NCI-H82 treated with DMSO at 0.1 percent for 48 hours (cell line): ENCODE measurements around the gene RALGAPA1.

Source experiments
- DNase-seq: peaks from one replicate; lab custom pipeline; 2025; ENCODE audit not compliant: unreplicated experiment; lab: John Stamatoyannopoulos, UW

The RALGAPA1 gene

GRCh38 chr14:35551081-35551480 lies 258.0 kb downstream of the RALGAPA1 start:
- no peak for DNase-seq

- peak; percentile 65 for DNase-seq
These were observed 259.5 kb downstream of the RALGAPA1 start for GRCh38 chr14:35549551-35549950.

DNA sequence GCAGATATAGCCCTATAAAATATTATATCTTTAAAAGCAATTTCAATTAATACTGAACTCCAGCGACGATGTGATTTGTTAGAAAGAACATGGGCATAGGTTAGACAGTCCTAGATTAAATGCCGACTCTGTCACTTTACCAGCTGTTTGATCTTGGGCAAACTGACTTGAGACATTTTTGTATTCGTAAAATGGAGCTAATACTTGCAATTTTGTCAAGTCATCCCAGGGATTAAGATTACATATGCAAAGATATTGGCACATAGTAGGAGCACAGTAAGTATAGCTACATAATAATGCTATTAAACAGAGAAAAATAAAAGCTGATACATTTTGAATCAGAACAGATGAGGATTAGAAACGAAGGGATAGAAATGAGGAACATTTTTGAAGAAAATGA lies 266.1 kb downstream of the RALGAPA1 start:
- no peak for DNase-seq

- no peak for DNase-seq
These were observed 269.1 kb downstream of the RALGAPA1 start for GRCh38 chr14:35539969-35540368.

GRCh38 chr14:35535483-35536112 lies 273.5 kb downstream of the RALGAPA1 start:
- no peak for DNase-seq

DNA sequence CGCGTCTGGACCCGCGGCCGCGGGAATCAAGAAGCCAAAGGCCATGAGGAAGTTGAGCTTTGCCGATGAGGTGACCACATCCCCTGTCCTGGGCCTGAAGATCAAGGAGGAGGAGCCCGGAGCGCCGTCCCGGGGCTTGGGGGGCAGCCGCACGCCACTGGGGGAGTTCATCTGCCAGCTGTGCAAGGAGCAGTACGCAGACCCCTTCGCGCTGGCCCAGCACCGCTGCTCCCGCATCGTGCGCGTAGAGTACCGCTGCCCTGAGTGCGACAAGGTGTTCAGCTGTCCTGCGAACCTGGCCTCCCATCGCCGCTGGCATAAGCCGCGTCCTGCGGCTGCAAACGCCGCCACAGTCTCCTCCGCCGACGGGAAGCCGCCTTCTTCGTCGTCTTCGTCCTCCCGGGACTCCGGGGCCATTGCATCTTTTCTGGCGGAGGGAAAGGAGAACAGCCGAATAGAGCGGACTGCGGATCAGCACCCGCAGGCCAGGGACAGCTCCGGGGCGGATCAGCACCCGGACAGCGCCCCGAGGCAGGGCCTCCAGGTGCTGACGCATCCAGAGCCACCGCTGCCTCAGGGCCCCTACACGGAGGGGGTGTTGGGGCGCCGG lies 274.1 kb downstream of the RALGAPA1 start:
- DNase-seq: no peak

DNA sequence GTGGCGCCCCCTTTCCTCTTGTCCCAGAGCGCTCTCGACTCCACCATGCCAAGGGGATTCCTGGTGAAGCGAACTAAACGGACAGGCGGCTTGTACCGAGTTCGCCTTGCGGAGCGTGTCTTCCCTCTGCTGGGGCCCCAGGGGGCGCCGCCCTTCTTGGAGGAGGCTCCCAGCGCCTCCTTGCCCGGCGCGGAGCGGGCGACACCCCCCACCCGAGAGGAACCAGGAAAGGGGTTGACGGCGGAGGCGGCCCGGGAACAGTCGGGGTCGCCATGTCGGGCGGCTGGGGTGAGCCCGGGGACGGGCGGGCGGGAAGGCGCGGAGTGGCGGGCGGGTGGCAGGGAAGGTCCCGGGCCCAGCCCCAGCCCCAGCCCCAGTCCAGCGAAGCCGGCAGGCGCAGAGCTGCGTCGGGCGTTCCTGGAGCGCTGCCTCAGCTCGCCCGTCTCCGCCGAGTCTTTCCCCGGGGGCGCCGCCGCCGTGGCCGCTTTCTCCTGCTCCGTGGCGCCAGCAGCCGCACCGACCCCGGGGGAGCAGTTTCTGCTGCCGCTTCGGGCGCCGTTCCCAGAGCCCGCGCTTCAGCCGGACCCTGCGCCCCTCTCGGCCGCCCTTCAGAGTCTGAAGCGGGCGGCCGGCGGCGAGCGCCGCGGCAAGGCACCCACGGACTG lies 274.8 kb downstream of the RALGAPA1 start:
- DNase-seq: no peak

DNA sequence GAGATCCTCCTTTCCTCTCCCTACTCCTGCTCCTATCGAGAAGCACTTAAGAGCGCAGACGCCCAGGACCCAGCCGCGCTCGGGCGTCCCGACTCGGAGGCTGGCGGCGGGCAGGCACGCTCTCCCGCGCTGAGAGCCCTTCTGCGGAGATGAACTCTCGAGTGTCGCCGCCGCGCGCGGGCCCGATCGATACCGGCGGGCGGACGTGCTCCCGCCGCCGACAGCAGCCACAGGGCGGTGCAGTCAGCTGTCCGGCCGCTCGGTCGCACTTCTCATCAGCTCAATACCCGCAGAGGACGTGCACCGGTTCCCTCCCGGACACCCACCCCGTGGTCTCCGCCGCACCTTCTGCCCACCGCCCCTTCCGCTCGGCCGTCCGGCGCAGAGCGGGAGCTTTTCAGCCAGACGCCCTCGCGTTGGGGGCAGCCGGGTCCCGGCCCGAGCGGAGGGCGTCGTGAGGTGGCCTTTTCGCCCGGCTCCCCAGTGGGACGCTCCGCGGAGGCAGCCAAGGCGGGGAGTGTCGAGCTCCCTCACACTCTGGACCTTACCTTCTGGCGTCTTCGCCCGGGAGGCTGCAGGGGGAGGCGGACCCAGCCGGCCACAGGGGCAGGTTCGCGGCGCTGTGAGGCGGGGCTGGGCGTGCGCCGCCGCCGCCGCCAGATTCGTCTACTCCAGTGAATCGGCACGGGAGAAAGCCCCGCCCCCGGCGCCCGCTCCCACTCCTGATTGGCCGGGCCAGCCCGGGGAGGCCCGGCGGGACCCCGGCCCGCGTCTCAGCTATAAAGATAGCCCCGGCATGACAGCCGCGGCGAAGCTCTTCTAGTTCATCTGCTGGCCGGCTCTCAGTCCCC lies 275.5 kb downstream of the RALGAPA1 start, which contains the start of gene INSM2:
Gene INSM2 (plus strand): TSS at position 808 of the 851 bp plus-strand sequence. CDS start 89 bp downstream, outside the sequence.
- peak; percentile 79 for DNase-seq

DNA sequence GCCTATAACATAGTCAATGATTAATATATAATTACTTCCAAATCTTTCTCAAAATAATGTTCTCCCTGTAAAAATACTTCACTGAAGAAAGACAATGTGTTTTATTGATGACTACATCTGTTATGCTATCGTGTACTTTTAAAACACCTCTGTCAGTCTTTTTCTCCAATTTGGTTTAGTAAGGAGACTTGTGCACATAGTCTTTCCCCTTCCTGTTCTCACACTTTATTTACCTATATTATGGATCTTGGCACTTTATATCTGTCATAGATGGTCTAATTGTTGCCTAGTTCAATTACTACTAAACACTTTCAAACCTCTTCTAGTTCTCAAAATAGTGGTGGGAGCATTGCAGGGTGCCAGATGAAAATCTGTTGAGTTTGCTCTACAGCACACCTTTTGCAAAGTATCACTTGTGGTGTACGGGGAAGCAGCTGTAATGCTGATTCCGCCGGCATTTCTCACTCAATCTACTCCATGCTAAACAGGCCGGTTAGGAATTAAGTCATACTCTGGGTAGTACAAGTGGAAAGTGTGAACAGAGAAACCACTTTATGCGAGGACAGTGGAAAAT lies 276.2 kb downstream of the RALGAPA1 start:
- no peak for DNase-seq

GRCh38 chr14:35531960-35532747 lies 276.9 kb downstream of the RALGAPA1 start:
- no peak for DNase-seq

DNA sequence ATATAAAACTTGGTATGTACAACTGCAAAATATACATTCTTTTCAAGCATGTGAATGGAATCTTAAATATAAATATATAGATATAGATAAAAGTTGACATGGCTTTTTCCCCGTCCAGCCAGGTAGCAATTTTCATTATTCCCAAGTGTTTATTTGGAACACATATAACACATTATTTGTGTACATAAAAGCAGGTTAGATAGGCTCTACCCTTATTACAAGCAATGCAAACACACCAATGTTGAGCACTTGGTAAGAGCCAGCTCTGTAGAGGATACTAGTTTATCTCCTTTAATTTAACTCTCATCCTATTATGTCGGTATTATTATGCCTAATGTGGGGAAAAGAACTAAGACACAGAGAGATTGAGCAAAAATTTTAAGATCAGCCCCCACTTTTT lies 282.1 kb downstream of the RALGAPA1 start:
- DNase-seq: no peak

GRCh38 chr14:35525695-35526094 lies 283.4 kb downstream of the RALGAPA1 start:
- no peak for DNase-seq

DNA sequence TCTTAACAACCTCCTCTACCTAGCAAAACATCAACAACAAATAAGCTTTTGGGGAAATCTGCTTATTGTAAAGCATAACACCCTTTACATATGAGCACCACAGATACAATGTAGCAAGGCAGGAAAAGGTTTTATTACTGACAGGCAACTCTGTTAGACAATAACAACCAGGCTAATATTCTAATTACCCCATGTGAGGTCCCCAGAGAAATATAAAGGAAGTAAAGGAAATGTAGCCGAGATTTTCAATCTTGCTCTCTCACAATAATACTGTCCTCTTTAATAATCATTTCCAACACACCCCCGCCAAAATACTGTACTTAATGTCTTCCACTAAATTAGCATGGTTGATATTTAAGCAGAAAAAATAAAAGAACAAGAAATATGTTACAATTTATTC lies 289.1 kb downstream of the RALGAPA1 start:
- no peak for DNase-seq

- DNase-seq: no peak
These were observed 293.2 kb downstream of the RALGAPA1 start for GRCh38 chr14:35515916-35516315.

GRCh38 chr14:35512765-35513164 lies 296.3 kb downstream of the RALGAPA1 start:
- no peak for DNase-seq

DNA sequence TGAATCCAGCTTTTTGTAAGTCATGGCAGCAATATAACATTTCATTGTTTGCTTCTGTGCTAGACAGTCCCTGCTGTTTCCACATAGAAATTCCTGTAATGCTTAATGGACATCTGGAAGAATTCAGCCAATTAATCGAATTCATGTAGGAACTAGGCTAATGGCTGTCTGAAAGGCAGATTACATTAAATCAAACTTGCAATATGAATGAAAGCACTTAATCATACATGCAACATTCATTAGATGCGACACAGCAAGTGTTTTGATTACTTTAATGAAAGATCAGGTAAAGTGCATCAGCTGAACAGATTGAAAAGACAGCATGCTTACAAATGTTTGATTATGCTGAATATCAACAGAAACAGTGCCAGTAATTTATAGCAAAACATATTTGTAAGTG lies 299.2 kb downstream of the RALGAPA1 start:
- DNase-seq: no peak

DNA sequence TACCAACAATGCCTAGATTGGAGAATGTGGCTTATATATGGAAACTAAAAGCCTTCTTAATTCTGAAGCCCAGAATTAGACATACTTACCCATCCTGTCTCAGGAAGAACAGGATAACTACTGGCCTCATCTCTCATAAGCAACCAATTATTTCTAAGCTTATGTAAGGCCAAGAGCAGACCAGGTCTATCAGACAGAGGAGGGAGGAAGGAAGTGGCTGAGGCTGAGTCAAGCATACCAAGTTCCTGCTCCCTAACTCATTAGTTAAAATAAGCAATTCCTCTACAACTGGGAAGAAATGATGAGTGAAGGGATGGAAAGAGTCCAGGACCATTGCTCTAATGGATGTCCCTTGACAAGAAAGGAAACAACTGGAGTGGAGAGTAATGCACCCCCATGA lies 302.2 kb downstream of the RALGAPA1 start:
- no peak for DNase-seq

- no peak for DNase-seq
These were observed 302.6 kb downstream of the RALGAPA1 start for GRCh38 chr14:35506461-35506860.

DNA sequence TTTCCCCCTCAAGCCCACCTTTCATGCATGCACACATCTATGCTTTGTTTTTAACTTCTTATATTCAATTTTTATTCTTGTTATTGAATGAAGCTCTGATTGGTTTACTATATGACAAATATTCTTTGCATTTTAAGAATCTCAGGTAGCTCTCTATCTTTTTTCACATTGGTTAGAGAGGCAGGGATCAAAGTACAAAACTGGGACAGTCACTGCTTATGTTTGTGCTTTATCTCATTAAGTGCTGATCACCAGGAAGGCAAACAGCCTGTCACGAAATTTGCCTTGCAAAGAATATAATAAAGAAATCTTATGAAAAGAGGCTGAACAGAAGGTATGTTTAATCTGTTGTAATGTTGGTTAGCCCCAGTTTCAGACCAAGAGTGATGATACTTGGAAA lies 304.8 kb downstream of the RALGAPA1 start:
- DNase-seq: peak; percentile 54

DNA sequence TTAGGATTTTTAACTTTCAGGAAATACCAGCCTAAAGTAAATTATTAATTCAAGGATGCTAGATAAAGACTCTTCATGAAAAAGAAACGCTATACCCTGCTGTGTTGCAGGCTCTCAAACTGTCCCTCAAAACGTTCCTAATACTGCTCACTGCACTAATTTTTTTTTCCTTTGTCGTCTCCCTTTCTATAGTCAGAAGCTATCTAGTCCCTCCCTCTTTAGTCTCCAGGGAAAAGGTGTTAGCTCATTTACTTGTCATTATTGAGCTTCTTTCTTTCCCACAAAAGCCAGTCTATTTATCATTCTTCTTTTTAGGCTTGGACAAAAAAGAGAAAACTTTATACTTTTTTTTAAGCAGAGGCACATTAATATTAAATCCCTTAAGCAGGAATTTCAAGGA lies 305.4 kb downstream of the RALGAPA1 start:
- peak; percentile 69 for DNase-seq
